GM12878 (cell line): ENCODE results near the gene LGALS1. TPM values are rescaled to one million over a fixed set of nuclear protein-coding genes. Genes with fewer than 3 reads are reported as not detected.

Experiments
- ATAC-seq: fragments of 200-7000 bp; cut with Tn5 transposase; 3 replicates; pipeline ENCODE4 v1.9.1; 2020; ENCODE audit warnings: mild to moderate bottlenecking, moderate library complexity
- BruUV-seq: library from RNA; stranded (reverse); fragments of 400-500 nt; replicated peaks from 2 replicates; lab custom pipeline; 2021; lab: Mats Ljungman, UMichigan
- CTCF ChIA-PET: fragments of 300-600 bp; sonication (Branson Sonifier 250); formaldehyde crosslinking; extraction: SDS; loops from one replicate; lab custom pipeline; 2021; ENCODE audit warnings: inconsistent platforms; lab: Yijun Ruan, JAX
- POLR2A ChIA-PET: fragments of 350-600 bp; formaldehyde crosslinking; extraction: SDS; loops from one replicate; lab custom pipeline; 2021; ENCODE audit warnings: inconsistent platforms; lab: Charles Lee
- RAD21 ChIA-PET: fragments of 300-600 bp; sonication (Branson Sonifier 250); formaldehyde crosslinking; loops from one replicate; lab custom pipeline; 2023; ENCODE audit warnings: antibody characterized with exemption; ENCODE audit not compliant: unreplicated experiment; lab: Charles Lee
- SMC1A ChIA-PET: fragments of 300-600 bp; sonication (Branson Sonifier 250); formaldehyde crosslinking; loops from one replicate; lab custom pipeline; 2023; ENCODE audit not compliant: unreplicated experiment, uncharacterized antibody; lab: Charles Lee
- DNase-seq: peaks from one replicate; pipeline ENCODE4 v3.0.0-alpha.2; 2011; ENCODE audit warnings: low read depth, low spot score
- FAIRE-seq: peaks from 3 replicates; lab custom pipeline; 2011; peaks lifted over from hg19 to GRCh38; lab: Jason Lieb, UNC
- H2AFZ ChIP-seq: 2 replicates; pipeline ENCODE4 v1.6.0; 2011; ENCODE audit warnings: low read depth, low read length, control low read depth; ENCODE audit not compliant: control insufficient read depth
- H3K27ac ChIP-seq: 2 replicates; pipeline ENCODE4 v1.5.1; 2011; ENCODE audit warnings: control low read depth; ENCODE audit not compliant: control insufficient read depth, insufficient read depth
- H3K27me3 ChIP-seq, 2 experiments: replicated peaks in 1 of 2; 2 replicates each; pipeline versions ENCODE4 v1.6.0 to v1.6.1; 2011; ENCODE audit warnings: low read length in 1 of 2; ENCODE audit not compliant: control insufficient read depth in 2 of 2, insufficient read depth in 2 of 2
- H3K36me3 ChIP-seq, 2 experiments: 2 replicates each; pipeline ENCODE4 v1.5.1; 2011; ENCODE audit warnings: low read length in 1 of 2; ENCODE audit not compliant: control insufficient read depth in 2 of 2, insufficient read depth in 2 of 2
- H3K4me1 ChIP-seq: 2 replicates; pipeline ENCODE4 v1.6.1; 2011; ENCODE audit warnings: mild to moderate bottlenecking, low read length, moderate library complexity, mixed read lengths; ENCODE audit not compliant: control insufficient read depth, insufficient read depth
- H3K4me2 ChIP-seq: 2 replicates; pipeline ENCODE4 v1.6.0; 2011; ENCODE audit warnings: control low read depth; ENCODE audit not compliant: control insufficient read depth, insufficient read depth
- H3K4me3 ChIP-seq: fragments of 200-600 bp; sonication (generic); 2 replicates; pipeline ENCODE4 v1.5.1; 2016
- H3K79me2 ChIP-seq: 2 replicates; pipeline ENCODE4 v1.6.0; 2011; ENCODE audit warnings: low read length; ENCODE audit not compliant: control insufficient read depth, insufficient read depth
- H3K9ac ChIP-seq: 2 replicates; pipeline ENCODE4 v1.8.0; 2011; ENCODE audit warnings: low read length, control low read depth, mixed read lengths; ENCODE audit not compliant: control insufficient read depth, insufficient read depth
- H3K9me3 ChIP-seq: replicated peaks from 3 replicates; pipeline ENCODE4 v1.5.1; 2011; ENCODE audit warnings: mild to moderate bottlenecking, low read length; ENCODE audit not compliant: control insufficient read depth, insufficient read depth
- H4K20me1 ChIP-seq: 2 replicates; pipeline ENCODE4 v1.6.0; 2011; ENCODE audit not compliant: control insufficient read depth, insufficient read depth
- HDAC2 ChIP-seq: fragments of 200-600 bp; sonication (generic); IDR thresholded peaks from 2 replicates; pipeline ENCODE4 v1.6.1; 2017
- MAX ChIP-seq: IDR thresholded peaks from 2 replicates; pipeline ENCODE4 v1.6.1; 2012; ENCODE audit warnings: low read depth, low read length, improper control_type of control experiment
- PBX3 ChIP-seq: IDR thresholded peaks from 2 replicates; pipeline ENCODE4 v1.6.1; 2011; ENCODE audit warnings: mild to moderate bottlenecking, low read depth, low read length, moderate library complexity; ENCODE audit not compliant: insufficient replicate concordance
- SMAD1 ChIP-seq: fragments of 450-650 bp; IDR thresholded peaks from 2 replicates; pipeline ENCODE4 v1.6.1; 2018; ENCODE audit warnings: mild to moderate bottlenecking, low read depth; ENCODE audit not compliant: partially characterized antibody
- SMAD5 ChIP-seq: IDR thresholded peaks from 2 replicates; pipeline ENCODE4 v1.6.1; 2016; ENCODE audit warnings: antibody characterized with exemption, low read depth
- SP1 ChIP-seq: IDR thresholded peaks from one replicate; pipeline ENCODE4 v1.6.1; 2011; ENCODE audit warnings: low read depth, low read length
- SRF ChIP-seq, 2 experiments: IDR thresholded peaks; 2 replicates each; pipeline ENCODE4 v1.6.1; 2011; ENCODE audit warnings: low read depth in 2 of 2, low read length in 2 of 2, mild to moderate bottlenecking in 1 of 2, moderate library complexity in 1 of 2
- ZNF217 ChIP-seq: fragments of 450-650 bp; IDR thresholded peaks from 2 replicates; pipeline ENCODE4 v1.6.1; 2017; ENCODE audit warnings: antibody characterized with exemption, mild to moderate bottlenecking
- WGBS: methylation state at CpG from one replicate; pipeline ENCODE4 v1.1.6; 2016; ENCODE audit warnings: low lambda C conversion rate; ENCODE audit not compliant: insufficient replicate concordance, insufficient coverage; ENCODE audit errors: missing lambda C conversion rate; 5-methylcytosine and 5-hydroxymethylcytosine counted together
- in situ Hi-C: fragments of 300-500 bp; cut with MboI; formaldehyde crosslinking; loops from 9 replicates; pipeline ENCODE4 v1.14.3; 2018; ENCODE audit warnings: mixed read lengths
- intact Hi-C: fragments of 100-400 bp; cut with micrococcal nuclease; formaldehyde crosslinking; loops from one replicate; pipeline ENCODE4 v1.14.2; 2022; ENCODE audit not compliant: unreplicated experiment
- polyA plus RNA-seq, 11 experiments: library from polyadenylated mRNA; depleted of rRNA in 4 of 11; unstranded in 6 of 11; stranded (reverse) in 5 of 11; fragments of >200 nt; fragmentation: Nextera tagmentation in 4 of 11; fragmentation: Illumina TruSeq in 1 of 11; extraction: Ambion mirVana in 4 of 11; extraction: Trizol in 1 of 11; gene quantifications; 1 replicate in 1 of 11; 2 replicates in 10 of 11; pipeline versions ENCODE4 v1.2.1 to v1.2.3, GENCODE V29; 2011 to 2016; ENCODE audit warnings: inconsistent platforms in 2 of 11, missing spikeins in 2 of 11, low read depth in 1 of 11
- total RNA-seq, 4 experiments: library from RNA; depleted of rRNA in 3 of 4; stranded (reverse); fragments of >200 nt in 3 of 4; fragmentation: Illumina TruSeq in 1 of 4; extraction: Trizol in 1 of 4; gene quantifications; 2 replicates each; pipeline versions ENCODE4 v1.2.1 to v1.2.3, GENCODE V29; 2013 to 2021

LGALS1 gene
- total and polyA plus RNA-seq, 10 of the 15 experiments (the other 5 are each of a cell fraction or from before 2014, with no cell fraction given): 312 to 1,889 (median 706) TPM

GRCh38 chr22:37681001-37681424 lies 5.6 kb downstream of the LGALS1 start:
- Histone ChIP-seq H3K4me1 (peaks cover 23% of the 10 kb centered on the region), H3K27ac (peak overlapping the region; percentile 23; the same call in 1 of the 2 replicates), H3K9ac (no peak overlapping the region), H3K27me3 (no peaks in the 10 kb centered on the region), H2AFZ (peak overlapping the region; percentile 73; the same call in 1 of the 2 replicates), H3K4me2 (0 out of 2 replicates have a peak overlapping the region, but pooled peaks have one; percentile 22), H3K4me3 (no peak overlapping the region), H3K36me3 (peaks cover 2% of the 10 kb centered on the region in 2 experiments; a peak in 1 of 4 replicates), H4K20me1 (no peaks in the 10 kb centered on the region), H3K9me3 (no peaks in the 10 kb centered on the region), H3K79me2 (peaks cover 17% of the 10 kb centered on the region)
- FAIRE-seq: no peak
- CTCF ChIA-PET: interaction anchor here (0.7 to 19.9 kb wide), 14 partner anchors 8 to 183 kb away, joined by 3 to 414 read pairs (median 6); partner anchors contain the start of genes GCAT, GGA1, PDXP and SH3BP1
- 4% methylated on average over 2 of the region's 2 CpGs for WGBS
- TF ChIP-seq PBX3 (no peak), SMAD5 (no peak), SP1 (no peak), HDAC2 (no peak), SRF (IDR thresholded peaks at IDR 0.05; ENCODE audit: low read depth in 2 of 2, low read length in 2 of 2) (no peak), SMAD1 (no peak), MAX (no peak), ZNF217 (no peak)
- intact Hi-C loops (loop anchor here (1.0 to 5.0 kb wide), 5 partner anchors 20 to 144 kb away; no protein-coding TSS in a partner anchor), in situ Hi-C loops (loop anchor here (5.0 kb wide), 1 partner anchor 54 kb away; no protein-coding TSS in a partner anchor)
- ATAC-seq: no peak
- RAD21 ChIA-PET: interaction anchor here (0.8 to 7.6 kb wide), 10 partner anchors 9 to 73 kb away, joined by 3 to 164 read pairs (median 6); partner anchors contain the start of genes GGA1, PDXP and SH3BP1
- POLR2A ChIA-PET: interaction anchor here (0.8 to 14.0 kb wide), 10 partner anchors 10 to 91 kb away, joined by 3 to 209 read pairs (median 5); partner anchors contain the start of gene PDXP
- BruUV-seq: no TSS peak
- SMC1A ChIA-PET: interaction anchor here (0.9 to 10.9 kb wide), 7 partner anchors 20 to 74 kb away, joined by 3 to 157 read pairs (median 10); partner anchors contain the start of gene PDXP
- DNase-seq: no peak
